ENCODE data around the gene UNC13C.

UNC13C gene

DNA sequence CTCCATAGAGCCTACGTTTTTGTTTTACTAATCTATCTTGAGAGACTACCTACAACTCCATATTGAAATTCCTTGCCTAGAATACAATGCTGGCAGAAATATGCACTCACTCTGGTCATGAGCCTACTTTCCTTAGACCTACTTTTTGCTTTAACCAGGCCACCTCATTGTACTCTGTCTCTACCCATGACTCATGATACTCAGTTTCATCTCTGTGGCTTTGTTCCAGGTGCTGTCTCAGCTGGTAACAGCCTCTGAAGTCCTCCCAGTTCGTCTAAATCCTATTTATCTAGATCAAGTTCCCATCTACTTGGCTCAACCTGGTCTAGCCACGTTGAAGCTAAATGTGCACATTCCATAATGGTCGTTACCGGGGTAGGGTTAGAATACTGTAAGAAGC lies 682.1 kb downstream of the UNC13C start:
- DNase-seq (ENCODE audit: low read depth), result no peak

DNA sequence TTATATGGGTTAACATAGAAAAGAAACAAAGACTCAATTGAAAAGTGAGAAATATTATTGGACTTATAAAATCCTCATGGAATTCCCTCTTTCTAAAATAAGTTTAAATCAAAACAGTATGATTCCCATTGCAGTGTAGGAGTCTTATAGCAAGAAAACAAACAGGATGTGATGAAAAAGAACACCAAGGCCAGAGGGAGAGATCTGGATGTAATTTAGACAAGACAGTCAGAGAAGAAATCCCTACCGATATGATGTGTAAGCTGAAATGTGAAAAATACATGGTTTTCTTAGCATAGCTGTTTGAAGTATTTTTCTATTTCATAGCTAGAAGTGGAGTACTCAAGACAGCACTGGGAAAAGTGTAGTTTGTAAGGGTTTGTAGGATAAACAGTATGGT lies 697.0 kb downstream of the UNC13C start:
- no peak for DNase-seq (ENCODE audit: low read depth)

DNA sequence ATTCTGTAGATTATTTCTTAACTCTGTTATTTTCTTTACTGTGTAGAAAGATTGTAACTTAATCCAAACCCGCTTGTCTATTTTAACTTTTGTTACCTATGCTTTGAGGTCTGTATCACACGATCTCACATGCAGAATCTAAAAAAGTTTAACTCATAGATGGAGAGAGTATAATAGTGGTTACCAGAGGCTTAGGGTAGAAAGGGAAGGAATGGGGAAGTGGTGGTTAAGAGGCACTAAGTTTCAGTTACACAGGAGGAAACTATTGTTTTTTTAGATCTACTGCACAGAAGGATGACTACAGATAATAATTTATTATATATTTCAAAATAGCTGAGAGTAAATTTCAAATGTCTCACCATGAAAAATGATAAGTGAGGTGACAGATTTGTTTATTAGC lies 703.3 kb downstream of the UNC13C start:
- DNase-seq (ENCODE audit: low read depth), result no peak
